ENCODE results near the gene ACSL6. TPM values are rescaled to one million over a fixed set of nuclear protein-coding genes. Genes with fewer than 3 reads are reported as not detected.

Gene ACSL6
- total and polyA plus RNA-seq, 4 donors, result 0.10 to 6.7 (median 0.38) TPM

GRCh38 chr5:132023258-132024116 lies 12.0 kb upstream of the ACSL6 start:
- DNase-seq (no peak), ATAC-seq (ENCODE audit: insufficient read depth, low FRiP score) (no peak)
- no peak overlapping the region for H3K9ac ChIP-seq (ENCODE audit: insufficient read depth in 1 of 2, low read length in 2 of 2)
- 71 to 74% methylated on average over 5 of the region's 5 CpGs for WGBS, 2 donors
- peaks cover 0 to 3% (median 0%) of the 10 kb centered on the region in 5 donors for H3K4me1 ChIP-seq (ENCODE audit: control insufficient read depth in 5 of 5, insufficient read depth in 5 of 5, low read length in 5 of 5)
- H3K9me3 ChIP-seq (ENCODE audit: control insufficient read depth in 4 of 4, insufficient read depth in 3 of 4, low read length in 3 of 4), result peaks cover 0 to 3% (median 0%) of the 10 kb centered on the region in 4 donors
- TF ChIP-seq, protein P1, sequence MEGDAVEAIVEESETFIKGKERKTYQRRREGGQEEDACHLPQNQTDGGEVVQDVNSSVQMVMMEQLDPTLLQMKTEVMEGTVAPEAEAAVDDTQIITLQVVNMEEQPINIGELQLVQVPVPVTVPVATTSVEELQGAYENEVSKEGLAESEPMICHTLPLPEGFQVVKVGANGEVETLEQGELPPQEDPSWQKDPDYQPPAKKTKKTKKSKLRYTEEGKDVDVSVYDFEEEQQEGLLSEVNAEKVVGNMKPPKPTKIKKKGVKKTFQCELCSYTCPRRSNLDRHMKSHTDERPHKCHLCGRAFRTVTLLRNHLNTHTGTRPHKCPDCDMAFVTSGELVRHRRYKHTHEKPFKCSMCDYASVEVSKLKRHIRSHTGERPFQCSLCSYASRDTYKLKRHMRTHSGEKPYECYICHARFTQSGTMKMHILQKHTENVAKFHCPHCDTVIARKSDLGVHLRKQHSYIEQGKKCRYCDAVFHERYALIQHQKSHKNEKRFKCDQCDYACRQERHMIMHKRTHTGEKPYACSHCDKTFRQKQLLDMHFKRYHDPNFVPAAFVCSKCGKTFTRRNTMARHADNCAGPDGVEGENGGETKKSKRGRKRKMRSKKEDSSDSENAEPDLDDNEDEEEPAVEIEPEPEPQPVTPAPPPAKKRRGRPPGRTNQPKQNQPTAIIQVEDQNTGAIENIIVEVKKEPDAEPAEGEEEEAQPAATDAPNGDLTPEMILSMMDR (IDR thresholded peaks at IDR 0.05; ENCODE audit: control extremely low read depth, extremely low read depth), result no peak
- H3K36me3 ChIP-seq (ENCODE audit: control insufficient read depth in 4 of 4, insufficient read depth in 4 of 4, low read length in 4 of 4), result no peaks in the 10 kb centered on the region
- no peak overlapping the region for H3K27ac ChIP-seq (ENCODE audit: low read depth in 1 of 2, low read length in 1 of 2)
- H3K4me3 ChIP-seq, result no peak overlapping the region
- H3K27me3 ChIP-seq (ENCODE audit: control insufficient read depth in 3 of 3, insufficient read depth in 3 of 3, low read length in 2 of 3), result peaks cover 0 to 5% (median 2%) of the 10 kb centered on the region in 3 donors

- Histone ChIP-seq H3K9ac (ENCODE audit: insufficient read depth in 1 of 2, low read length in 2 of 2) (no peak overlapping the region), H3K4me1 (ENCODE audit: control insufficient read depth in 5 of 5, insufficient read depth in 5 of 5, low read length in 5 of 5) (peaks cover 0 to 3% (median 0%) of the 10 kb centered on the region in 5 donors), H3K36me3 (ENCODE audit: control insufficient read depth in 4 of 4, insufficient read depth in 4 of 4, low read length in 4 of 4) (no peaks in the 10 kb centered on the region), H3K9me3 (ENCODE audit: control insufficient read depth in 4 of 4, insufficient read depth in 3 of 4, low read length in 3 of 4) (peaks cover 0 to 3% (median 0%) of the 10 kb centered on the region in 4 donors), H3K4me3 (no peak overlapping the region), H3K27ac (ENCODE audit: low read depth in 1 of 2, low read length in 1 of 2) (no peak overlapping the region), H3K27me3 (ENCODE audit: control insufficient read depth in 3 of 3, insufficient read depth in 3 of 3, low read length in 2 of 3) (peaks cover 0 to 11% (median 2%) of the 10 kb centered on the region in 3 donors)
- 85 to 90% methylated on average over 2 of the region's 2 CpGs for WGBS, 2 donors
- TF ChIP-seq, protein P1 (IDR thresholded peaks at IDR 0.05; ENCODE audit: control extremely low read depth, extremely low read depth), result no peak
- DNase-seq, result no peak
- ATAC-seq (ENCODE audit: insufficient read depth, low FRiP score), result no peak
Observed at GRCh38 chr5:132022737-132023136, 11.3 kb upstream of the ACSL6 start.

GRCh38 chr5:132021654-132022053 lies 10.2 kb upstream of the ACSL6 start:
- H3K9ac ChIP-seq (ENCODE audit: insufficient read depth in 1 of 2, low read length in 2 of 2), result no peak overlapping the region
- H3K4me1 ChIP-seq (ENCODE audit: control insufficient read depth in 5 of 5, insufficient read depth in 5 of 5, low read length in 5 of 5), result peaks cover 0 to 3% (median 0%) of the 10 kb centered on the region in 5 donors
- H3K27ac ChIP-seq (ENCODE audit: low read depth in 1 of 2, low read length in 1 of 2), result no peak overlapping the region
- TF ChIP-seq, protein P1 (IDR thresholded peaks at IDR 0.05; ENCODE audit: control extremely low read depth, extremely low read depth), result no peak
- H3K4me3 ChIP-seq, result no peak overlapping the region
- peaks cover 0 to 3% (median 0%) of the 10 kb centered on the region in 4 donors for H3K9me3 ChIP-seq (ENCODE audit: control insufficient read depth in 4 of 4, insufficient read depth in 3 of 4, low read length in 3 of 4)
- ATAC-seq (ENCODE audit: insufficient read depth, low FRiP score) (no peak), DNase-seq (no peak)
- no peaks in the 10 kb centered on the region for H3K36me3 ChIP-seq (ENCODE audit: control insufficient read depth in 4 of 4, insufficient read depth in 4 of 4, low read length in 4 of 4)
- H3K27me3 ChIP-seq (ENCODE audit: control insufficient read depth in 3 of 3, insufficient read depth in 3 of 3, low read length in 2 of 3), result peaks cover 0 to 12% (median 2%) of the 10 kb centered on the region in 3 donors
- 77 to 79% methylated on average over 2 of the region's 2 CpGs for WGBS, 2 donors

All from lung (tissue), 12 donors.